BJ (cell line): Measurements from ENCODE around the gene SERPINA9. TPM values are rescaled to one million over a fixed set of nuclear protein-coding genes. Genes with fewer than 3 reads are reported as not detected.

Source experiments
- CTCF ChIA-PET: fragments of 350-600 bp; formaldehyde crosslinking; extraction: SDS; loops from one replicate; lab custom pipeline; 2021; ENCODE audit warnings: antibody characterized with exemption, inconsistent platforms; lab: Yijun Ruan, JAX
- POLR2A ChIA-PET: fragments of 300-600 bp; sonication (Branson Sonifier 250); formaldehyde crosslinking; extraction: SDS; loops from one replicate; lab custom pipeline; 2021; ENCODE audit warnings: antibody characterized with exemption; lab: Charles Lee
- DNase-seq: peaks from one replicate; pipeline ENCODE4 v3.0.0-alpha.2; 2011; ENCODE audit warnings: low read depth
- H3K27me3 ChIP-seq: 2 replicates; pipeline ENCODE4 v1.6.0; 2011; ENCODE audit warnings: low read length; ENCODE audit not compliant: control insufficient read depth, insufficient read depth
- H3K36me3 ChIP-seq: 2 replicates; pipeline ENCODE4 v1.5.1; 2011; ENCODE audit warnings: low read length; ENCODE audit not compliant: control insufficient read depth, insufficient read depth
- H3K4me3 ChIP-seq: 2 replicates; pipeline ENCODE4 v1.5.1; 2011; ENCODE audit warnings: low read depth, mild to moderate bottlenecking, control low read depth, low read length
- polyA plus RNA-seq: library from polyadenylated mRNA; depleted of rRNA; stranded (reverse); fragments of >200 nt; gene quantifications from 2 replicates; pipeline ENCODE4 v1.2.3, GENCODE V29; 2011
- TF ChIP-seq, protein P1 (sequence below): IDR thresholded peaks from 2 replicates; pipeline ENCODE4 v1.5.1; 2011; ENCODE audit warnings: low read depth, mild to moderate bottlenecking, control low read depth, inconsistent platforms, low read length, moderate library complexity; ENCODE audit not compliant: insufficient read depth

Gene SERPINA9
- polyA plus RNA-seq, 1 experiment, result 0.12 TPM

GRCh38 chr14:94461526-94462218, 14.3 kb downstream of the SERPINA9 start:
- ChIA-PET CTCF (no interaction called here), POLR2A (no interaction called here)
- H3K36me3 ChIP-seq, result no peaks in the 10 kb centered on the region
- H3K27me3 ChIP-seq, result no peaks in the 10 kb centered on the region
- DNase-seq, result no peak
- H3K4me3 ChIP-seq, result no peak overlapping the region
- TF ChIP-seq, protein P1, sequence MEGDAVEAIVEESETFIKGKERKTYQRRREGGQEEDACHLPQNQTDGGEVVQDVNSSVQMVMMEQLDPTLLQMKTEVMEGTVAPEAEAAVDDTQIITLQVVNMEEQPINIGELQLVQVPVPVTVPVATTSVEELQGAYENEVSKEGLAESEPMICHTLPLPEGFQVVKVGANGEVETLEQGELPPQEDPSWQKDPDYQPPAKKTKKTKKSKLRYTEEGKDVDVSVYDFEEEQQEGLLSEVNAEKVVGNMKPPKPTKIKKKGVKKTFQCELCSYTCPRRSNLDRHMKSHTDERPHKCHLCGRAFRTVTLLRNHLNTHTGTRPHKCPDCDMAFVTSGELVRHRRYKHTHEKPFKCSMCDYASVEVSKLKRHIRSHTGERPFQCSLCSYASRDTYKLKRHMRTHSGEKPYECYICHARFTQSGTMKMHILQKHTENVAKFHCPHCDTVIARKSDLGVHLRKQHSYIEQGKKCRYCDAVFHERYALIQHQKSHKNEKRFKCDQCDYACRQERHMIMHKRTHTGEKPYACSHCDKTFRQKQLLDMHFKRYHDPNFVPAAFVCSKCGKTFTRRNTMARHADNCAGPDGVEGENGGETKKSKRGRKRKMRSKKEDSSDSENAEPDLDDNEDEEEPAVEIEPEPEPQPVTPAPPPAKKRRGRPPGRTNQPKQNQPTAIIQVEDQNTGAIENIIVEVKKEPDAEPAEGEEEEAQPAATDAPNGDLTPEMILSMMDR, result no peak

GRCh38 chr14:94460631-94461416, 15.2 kb downstream of the SERPINA9 start:
- TF ChIP-seq, protein P1, result no peak

GRCh38 chr14:94458558-94459205, 17.3 kb downstream of the SERPINA9 start:
- Histone ChIP-seq H3K4me3 (no peak overlapping the region), H3K36me3 (no peaks in the 10 kb centered on the region), H3K27me3 (no peaks in the 10 kb centered on the region)
- ChIA-PET CTCF (interaction anchor here (1.4 kb wide), 1 partner anchor 28 kb away, joined by 5 read pairs; no protein-coding TSS in a partner anchor), POLR2A (no interaction called here)
- DNase-seq, result no peak
- TF ChIP-seq, protein P1, result no peak

More at GRCh38 chr14:94460631-94461416, 15.2 kb downstream of the SERPINA9 start:
- DNase-seq, result no peak
- POLR2A ChIA-PET, result no interaction called here
- no peak overlapping the region for H3K4me3 ChIP-seq
- CTCF ChIA-PET, result no interaction called here
- H3K27me3 ChIP-seq, result no peaks in the 10 kb centered on the region
- no peaks in the 10 kb centered on the region for H3K36me3 ChIP-seq

- Histone ChIP-seq H3K36me3 (no peaks in the 10 kb centered on the region), H3K4me3 (no peak overlapping the region), H3K27me3 (no peaks in the 10 kb centered on the region)
- CTCF ChIA-PET, result no interaction called here
- TF ChIP-seq, protein P1, result no peak
- POLR2A ChIA-PET, result no interaction called here
- DNase-seq, result no peak
Measured at GRCh38 chr14:94458096-94458495, 17.9 kb downstream of the SERPINA9 start.

DNA sequence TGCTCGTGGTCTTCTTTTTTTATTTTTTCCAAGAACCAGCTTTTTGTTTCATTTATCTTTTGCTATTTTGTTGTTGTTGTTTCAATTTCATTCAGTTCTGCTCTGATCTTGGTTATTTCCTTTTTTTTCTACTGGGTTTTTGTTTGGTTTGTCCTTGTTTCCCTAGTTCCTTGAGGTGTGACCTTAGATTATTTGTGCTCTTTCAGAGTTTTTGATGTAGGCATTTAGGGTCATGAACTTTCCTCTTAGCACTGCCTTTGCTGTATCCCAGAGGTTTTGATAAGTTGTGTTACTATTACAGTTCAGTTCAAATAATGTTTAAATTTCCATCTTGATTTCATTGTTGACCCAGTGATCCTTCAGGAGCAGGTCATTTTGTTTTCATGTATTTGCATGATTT, 20.1 kb downstream of the SERPINA9 start:
- Histone ChIP-seq H3K36me3 (no peaks in the 10 kb centered on the region), H3K27me3 (no peaks in the 10 kb centered on the region), H3K4me3 (no peak overlapping the region)
- DNase-seq, result no peak
- TF ChIP-seq, protein P1, result no peak
- POLR2A ChIA-PET, result no interaction called here
- CTCF ChIA-PET, result interaction anchor here (1.0 kb wide), 1 partner anchor 9 kb away, joined by 3 read pairs; no protein-coding TSS in a partner anchor
